HG02943 (cell line): ENCODE data around the gene F5.

Experiments used
- ATAC-seq: cut with Tn5 transposase; IDR thresholded peaks from one replicate; pipeline ENCODE4 v1.9.1; 2021; ENCODE audit warnings: mild to moderate bottlenecking, low read depth, moderate library complexity; ENCODE audit not compliant: unreplicated experiment

The F5 gene

GRCh38 chr1:169484683-169485430, 101.4 kb downstream of the F5 start:
- peak; percentile 23 for ATAC-seq

DNA sequence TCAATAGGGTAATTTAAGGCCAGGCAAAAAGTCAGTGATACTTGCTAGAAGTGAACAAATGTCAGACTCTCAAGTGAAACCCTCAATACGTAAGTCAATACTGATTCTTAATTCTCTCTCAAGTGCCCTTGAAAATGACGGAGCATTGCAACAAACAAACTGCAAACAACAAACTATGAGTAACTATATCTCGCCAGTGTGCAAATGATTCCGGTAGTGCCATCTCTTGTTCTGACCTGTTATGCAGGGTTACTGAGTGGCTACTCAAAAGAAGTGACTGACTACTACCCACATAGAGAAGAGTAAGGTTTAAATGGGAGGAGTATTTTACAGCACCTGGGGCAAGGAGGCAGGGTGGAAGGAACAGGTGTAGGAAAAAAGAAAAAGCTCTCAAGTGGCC, 102.2 kb downstream of the F5 start:
- no peak for ATAC-seq

GRCh38 chr1:169483500-169483966, 102.7 kb downstream of the F5 start:
- no peak for ATAC-seq

DNA sequence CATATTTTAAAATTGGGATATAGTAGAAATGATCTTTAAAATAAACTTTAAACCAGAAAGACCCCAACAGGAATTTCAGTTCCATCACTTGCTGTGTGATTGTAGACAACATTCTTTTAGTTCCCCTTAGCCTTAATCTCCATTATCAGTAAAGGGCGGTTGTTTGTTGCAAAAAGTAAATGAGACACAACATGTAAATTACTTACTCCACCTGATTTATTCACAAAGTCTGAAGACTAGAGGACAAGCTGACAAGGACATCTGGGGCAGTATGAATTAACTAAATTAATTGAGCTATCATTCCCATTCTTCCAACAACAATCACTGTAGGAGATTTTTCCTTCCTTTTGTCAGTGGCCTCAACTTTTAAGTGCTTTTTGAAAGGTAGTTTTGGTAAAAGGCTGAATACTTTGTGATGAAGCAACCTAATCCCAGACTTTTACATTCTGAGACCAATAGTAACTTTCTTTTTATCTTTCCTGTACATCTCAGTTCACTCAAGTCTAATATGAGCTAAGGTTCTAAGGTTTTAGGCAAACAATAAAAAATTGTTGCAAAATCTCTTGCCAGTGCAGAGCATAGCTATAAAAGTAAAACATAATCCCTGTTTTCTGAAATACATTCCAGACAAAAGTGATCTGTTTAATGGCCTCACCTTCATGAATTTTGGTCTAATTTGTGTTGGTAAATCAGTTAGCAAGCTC, 106.8 kb downstream of the F5 start:
- no peak for ATAC-seq

DNA sequence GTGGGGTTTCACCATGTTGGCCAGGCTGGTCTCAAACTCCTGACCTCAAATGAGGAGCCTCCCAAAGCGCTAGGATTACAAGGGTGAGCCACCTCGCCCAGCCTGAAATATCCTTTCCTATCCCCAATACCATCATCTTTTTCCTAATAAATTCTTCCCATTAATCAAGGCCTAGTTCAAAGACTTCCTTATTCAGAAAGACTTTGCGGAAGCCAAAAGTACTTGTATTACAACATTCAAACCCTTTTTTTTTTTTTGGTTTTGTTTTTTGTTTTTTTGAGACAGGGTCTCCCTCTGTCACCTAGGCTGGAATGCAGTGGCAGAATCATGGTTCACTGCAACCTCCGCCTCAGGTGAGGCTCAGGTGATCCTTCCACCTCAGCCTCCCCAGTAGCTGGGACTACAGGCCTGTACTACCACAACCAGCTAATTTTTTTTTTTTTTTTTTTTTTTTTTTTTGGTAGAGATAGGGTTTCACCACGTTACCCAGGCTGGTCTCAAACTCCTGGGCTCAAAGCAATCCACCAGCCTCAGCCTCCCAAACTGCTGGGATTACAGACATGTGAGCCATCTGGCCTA, 108.1 kb downstream of the F5 start:
- ATAC-seq, result no peak

GRCh38 chr1:169475806-169476387, 110.4 kb downstream of the F5 start:
- ATAC-seq, result no peak

- ATAC-seq, result no peak
Measured at GRCh38 chr1:169474302-169474995, 111.8 kb downstream of the F5 start.

DNA sequence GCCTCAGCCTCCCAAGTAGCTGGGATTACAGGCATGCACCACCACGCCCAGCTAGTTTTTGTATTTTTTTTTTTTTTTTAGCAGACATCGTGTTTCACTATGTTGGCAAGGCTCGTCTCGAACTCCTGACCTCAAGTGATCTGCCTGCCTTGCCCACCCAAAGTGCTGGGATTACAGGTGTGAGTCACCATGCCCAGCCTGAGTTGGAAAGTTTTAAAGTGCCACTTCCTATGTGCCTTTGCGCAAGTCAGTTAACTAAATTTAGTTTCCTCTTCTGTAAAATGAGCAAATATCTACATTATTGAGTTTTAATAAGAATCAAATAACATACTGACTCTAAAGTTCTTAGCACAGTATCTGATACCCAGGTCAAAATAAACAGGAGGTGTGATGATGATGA, 112.9 kb downstream of the F5 start:
- ATAC-seq, result no peak

DNA sequence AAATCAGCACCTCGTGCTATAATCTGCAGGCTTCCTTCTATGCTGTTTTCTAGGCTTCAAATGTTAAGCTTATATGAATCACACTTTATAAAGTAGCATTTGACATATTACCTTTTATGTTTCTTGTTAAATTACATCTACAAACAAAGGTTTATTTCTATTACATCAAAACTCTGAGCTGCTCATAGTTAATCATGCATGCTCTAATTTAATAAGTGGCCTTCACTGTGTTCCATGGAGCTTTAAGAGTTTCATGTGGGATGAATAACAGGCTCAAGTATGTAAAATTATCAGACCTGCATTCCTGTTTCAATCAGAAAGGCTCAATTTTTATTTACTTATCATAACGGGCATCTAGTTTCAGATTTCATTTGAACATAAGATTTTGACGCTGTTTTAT, 113.5 kb downstream of the F5 start:
- ATAC-seq, result no peak

GRCh38 chr1:169468982-169469381, 117.3 kb downstream of the F5 start:
- ATAC-seq, result no peak

DNA sequence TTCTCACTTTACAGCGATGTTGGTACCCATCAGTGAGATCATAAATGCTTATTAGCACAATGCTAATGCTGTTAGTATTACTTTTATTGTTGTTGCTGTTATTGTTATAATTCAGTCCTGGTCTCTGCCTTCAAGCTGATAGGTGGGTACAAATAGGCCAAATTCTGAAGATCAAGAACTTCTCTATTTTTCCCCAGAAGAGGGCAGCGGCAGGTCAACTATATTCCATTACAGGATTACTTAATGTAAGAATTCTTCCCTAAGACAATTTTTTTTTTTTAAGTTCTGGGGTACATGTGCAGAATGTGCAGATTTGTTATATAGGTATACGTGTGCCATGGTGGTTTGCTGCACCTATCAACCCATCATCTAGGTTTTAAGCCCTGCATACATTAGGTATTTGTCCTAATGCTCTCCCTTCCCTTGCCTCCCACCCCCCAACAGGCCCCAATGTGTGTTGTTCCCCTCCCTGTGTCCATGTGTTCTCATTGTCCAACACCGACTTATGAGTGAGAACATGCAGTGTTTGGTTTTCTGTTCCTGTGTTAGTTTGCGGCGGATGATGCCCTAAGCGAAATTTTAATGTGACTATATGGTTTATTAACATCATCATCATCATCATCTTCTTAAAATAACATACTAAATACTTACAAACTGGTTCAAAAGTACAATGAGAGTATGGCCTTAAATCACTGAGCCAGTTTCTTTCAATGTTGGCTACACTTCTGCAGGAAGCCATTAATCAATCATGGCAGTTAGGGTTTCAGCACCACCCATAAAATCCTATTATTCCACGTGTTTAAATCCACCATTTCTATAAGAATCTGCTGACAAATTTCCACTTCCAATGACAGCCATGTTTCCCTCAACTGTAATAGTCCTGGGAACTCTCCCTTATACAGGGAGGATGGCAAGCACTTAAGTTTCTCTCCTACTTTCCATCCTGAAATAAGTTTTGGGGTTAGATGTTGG, 119.7 kb downstream of the F5 start:
- ATAC-seq, result no peak

DNA sequence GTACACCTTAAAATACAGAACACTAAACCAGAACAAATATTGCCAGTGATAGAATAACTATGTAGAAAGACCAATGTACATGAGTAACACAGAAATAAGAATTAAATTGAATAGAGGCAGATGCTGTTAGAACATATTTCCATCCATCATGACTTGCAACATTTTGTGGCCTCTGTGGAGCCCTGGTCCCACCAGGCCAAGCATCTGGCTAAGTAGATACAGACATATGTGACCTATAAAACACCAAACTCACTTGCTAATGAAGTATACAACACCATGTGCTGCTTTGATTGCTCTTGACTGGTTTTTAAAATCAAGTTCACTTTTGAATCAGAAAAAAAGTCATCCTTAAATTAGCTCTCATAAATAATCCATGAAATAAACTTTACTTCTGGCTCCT, 121.0 kb downstream of the F5 start:
- ATAC-seq, result no peak
